ENCODE data around the gene ITPR1. TPM values are rescaled to one million over a fixed set of nuclear protein-coding genes. Genes with fewer than 3 reads are reported as not detected.

The ITPR1 gene
- total and polyA plus RNA-seq, 4 donors, result 3.7 to 39.4 (median 8.2) TPM

DNA sequence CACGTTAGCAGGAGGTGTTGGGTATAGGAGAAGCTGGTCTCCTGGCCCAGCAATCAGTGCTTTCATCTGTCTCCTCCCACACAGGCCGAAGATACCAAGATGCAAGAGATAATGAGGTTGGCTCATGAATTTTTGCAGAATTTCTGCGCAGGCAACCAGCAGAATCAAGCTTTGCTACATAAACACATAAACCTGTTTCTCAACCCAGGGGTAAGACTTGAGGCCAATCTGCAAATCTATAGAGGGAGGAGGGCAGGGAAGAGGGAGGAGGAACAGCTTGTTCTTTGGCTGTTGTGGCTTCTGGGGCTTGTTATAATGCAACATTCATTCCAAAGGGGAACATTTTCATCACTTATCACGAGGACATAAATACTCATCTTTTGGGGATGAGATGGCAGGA, 195.3 kb downstream of the ITPR1 start:
- H3K4me1 ChIP-seq (ENCODE audit: control insufficient read depth in 4 of 4, insufficient read depth in 4 of 4, low read length in 3 of 4), result no peaks in the 10 kb centered on the region
- H3K27ac ChIP-seq (ENCODE audit: low read depth in 1 of 2, low read length in 2 of 2), result no peak overlapping the region
- H3K9me3 ChIP-seq (ENCODE audit: control insufficient read depth in 4 of 4, low read length in 3 of 4), result peaks cover 0 to 5% (median 0%) of the 10 kb centered on the region in 4 donors
- no peak overlapping the region for H3K4me3 ChIP-seq (ENCODE audit: low read depth in 1 of 3, low read length in 3 of 3)
- no peak overlapping the region for H3K9ac ChIP-seq (ENCODE audit: low read depth in 1 of 2, low read length in 2 of 2)
- TF ChIP-seq, protein P1, sequence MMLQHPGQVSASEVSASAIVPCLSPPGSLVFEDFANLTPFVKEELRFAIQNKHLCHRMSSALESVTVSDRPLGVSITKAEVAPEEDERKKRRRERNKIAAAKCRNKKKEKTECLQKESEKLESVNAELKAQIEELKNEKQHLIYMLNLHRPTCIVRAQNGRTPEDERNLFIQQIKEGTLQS (IDR thresholded peaks at IDR 0.05), result no peak
- TF ChIP-seq GABPA (IDR thresholded peaks at IDR 0.05 in 1 of 2, conservative IDR thresholded peaks at IDR 0.05 in 1 of 2) (no peak), HNF4G (IDR thresholded peaks at IDR 0.05) (no peak), TAF1 (conservative IDR thresholded peaks at IDR 0.05) (no peak), SP1 (IDR thresholded peaks at IDR 0.05) (no peak), NR2F2 (IDR thresholded peaks at IDR 0.05) (no peak), HNF4A (conservative IDR thresholded peaks at IDR 0.05) (no peak), JUND (IDR thresholded peaks at IDR 0.05) (no peak), YY1 (IDR thresholded peaks at IDR 0.05) (no peak), FOXA1 (IDR thresholded peaks at IDR 0.05) (no peak), RXRA (IDR thresholded peaks at IDR 0.05) (no peak), EGR1 (IDR thresholded peaks at IDR 0.05; ENCODE audit: low read depth in 2 of 2) (no peak)
- TF ChIP-seq, protein P2, sequence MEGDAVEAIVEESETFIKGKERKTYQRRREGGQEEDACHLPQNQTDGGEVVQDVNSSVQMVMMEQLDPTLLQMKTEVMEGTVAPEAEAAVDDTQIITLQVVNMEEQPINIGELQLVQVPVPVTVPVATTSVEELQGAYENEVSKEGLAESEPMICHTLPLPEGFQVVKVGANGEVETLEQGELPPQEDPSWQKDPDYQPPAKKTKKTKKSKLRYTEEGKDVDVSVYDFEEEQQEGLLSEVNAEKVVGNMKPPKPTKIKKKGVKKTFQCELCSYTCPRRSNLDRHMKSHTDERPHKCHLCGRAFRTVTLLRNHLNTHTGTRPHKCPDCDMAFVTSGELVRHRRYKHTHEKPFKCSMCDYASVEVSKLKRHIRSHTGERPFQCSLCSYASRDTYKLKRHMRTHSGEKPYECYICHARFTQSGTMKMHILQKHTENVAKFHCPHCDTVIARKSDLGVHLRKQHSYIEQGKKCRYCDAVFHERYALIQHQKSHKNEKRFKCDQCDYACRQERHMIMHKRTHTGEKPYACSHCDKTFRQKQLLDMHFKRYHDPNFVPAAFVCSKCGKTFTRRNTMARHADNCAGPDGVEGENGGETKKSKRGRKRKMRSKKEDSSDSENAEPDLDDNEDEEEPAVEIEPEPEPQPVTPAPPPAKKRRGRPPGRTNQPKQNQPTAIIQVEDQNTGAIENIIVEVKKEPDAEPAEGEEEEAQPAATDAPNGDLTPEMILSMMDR (IDR thresholded peaks at IDR 0.05; ENCODE audit: low read depth, low read length, missing input control), result no peak
- TF ChIP-seq, protein P3, sequence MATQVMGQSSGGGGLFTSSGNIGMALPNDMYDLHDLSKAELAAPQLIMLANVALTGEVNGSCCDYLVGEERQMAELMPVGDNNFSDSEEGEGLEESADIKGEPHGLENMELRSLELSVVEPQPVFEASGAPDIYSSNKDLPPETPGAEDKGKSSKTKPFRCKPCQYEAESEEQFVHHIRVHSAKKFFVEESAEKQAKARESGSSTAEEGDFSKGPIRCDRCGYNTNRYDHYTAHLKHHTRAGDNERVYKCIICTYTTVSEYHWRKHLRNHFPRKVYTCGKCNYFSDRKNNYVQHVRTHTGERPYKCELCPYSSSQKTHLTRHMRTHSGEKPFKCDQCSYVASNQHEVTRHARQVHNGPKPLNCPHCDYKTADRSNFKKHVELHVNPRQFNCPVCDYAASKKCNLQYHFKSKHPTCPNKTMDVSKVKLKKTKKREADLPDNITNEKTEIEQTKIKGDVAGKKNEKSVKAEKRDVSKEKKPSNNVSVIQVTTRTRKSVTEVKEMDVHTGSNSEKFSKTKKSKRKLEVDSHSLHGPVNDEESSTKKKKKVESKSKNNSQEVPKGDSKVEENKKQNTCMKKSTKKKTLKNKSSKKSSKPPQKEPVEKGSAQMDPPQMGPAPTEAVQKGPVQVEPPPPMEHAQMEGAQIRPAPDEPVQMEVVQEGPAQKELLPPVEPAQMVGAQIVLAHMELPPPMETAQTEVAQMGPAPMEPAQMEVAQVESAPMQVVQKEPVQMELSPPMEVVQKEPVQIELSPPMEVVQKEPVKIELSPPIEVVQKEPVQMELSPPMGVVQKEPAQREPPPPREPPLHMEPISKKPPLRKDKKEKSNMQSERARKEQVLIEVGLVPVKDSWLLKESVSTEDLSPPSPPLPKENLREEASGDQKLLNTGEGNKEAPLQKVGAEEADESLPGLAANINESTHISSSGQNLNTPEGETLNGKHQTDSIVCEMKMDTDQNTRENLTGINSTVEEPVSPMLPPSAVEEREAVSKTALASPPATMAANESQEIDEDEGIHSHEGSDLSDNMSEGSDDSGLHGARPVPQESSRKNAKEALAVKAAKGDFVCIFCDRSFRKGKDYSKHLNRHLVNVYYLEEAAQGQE (IDR thresholded peaks at IDR 0.05), result no peak
- TF ChIP-seq, protein P4, sequence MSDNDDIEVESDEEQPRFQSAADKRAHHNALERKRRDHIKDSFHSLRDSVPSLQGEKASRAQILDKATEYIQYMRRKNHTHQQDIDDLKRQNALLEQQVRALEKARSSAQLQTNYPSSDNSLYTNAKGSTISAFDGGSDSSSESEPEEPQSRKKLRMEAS (IDR thresholded peaks at IDR 0.05), result no peak
- peaks cover 0 to 12% (median 2%) of the 10 kb centered on the region in 4 donors for H3K36me3 ChIP-seq (ENCODE audit: control insufficient read depth in 4 of 4, insufficient read depth in 3 of 4, low read depth in 1 of 4, low read length in 3 of 4)
- WGBS, result 94% methylated on average over 4 of the region's 4 CpGs
- no peaks in the 10 kb centered on the region for H3K27me3 ChIP-seq (ENCODE audit: control insufficient read depth in 4 of 4, insufficient read depth in 4 of 4, low read length in 3 of 4)
- no peak for DNase-seq (ENCODE audit: low spot score)

DNA sequence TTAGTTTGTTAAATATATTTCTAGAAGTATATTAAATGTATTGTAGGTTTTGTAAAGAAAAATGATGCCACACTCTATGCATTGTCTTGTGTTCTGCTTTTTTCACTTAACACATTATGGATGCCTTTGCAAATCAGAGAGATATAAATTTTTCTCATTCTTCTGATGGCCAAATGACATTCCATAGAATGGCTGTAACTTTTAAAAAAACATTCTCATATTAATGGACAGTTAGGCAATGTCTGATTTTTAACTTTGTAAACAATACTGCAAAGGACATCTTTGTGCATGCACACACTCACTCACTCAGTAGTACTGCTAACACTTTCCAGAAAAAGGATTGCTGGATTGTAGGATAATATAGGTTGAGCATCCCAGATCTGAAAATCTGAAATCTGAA, 195.9 kb downstream of the ITPR1 start:
- Histone ChIP-seq H3K9me3 (ENCODE audit: control insufficient read depth in 4 of 4, low read length in 3 of 4) (peaks cover 0 to 5% (median 0%) of the 10 kb centered on the region in 4 donors), H3K4me1 (ENCODE audit: control insufficient read depth in 4 of 4, insufficient read depth in 4 of 4, low read length in 3 of 4) (no peaks in the 10 kb centered on the region), H3K27me3 (ENCODE audit: control insufficient read depth in 4 of 4, insufficient read depth in 4 of 4, low read length in 3 of 4) (no peaks in the 10 kb centered on the region), H3K9ac (ENCODE audit: low read depth in 1 of 2, low read length in 2 of 2) (no peak overlapping the region), H3K36me3 (ENCODE audit: control insufficient read depth in 4 of 4, insufficient read depth in 3 of 4, low read depth in 1 of 4, low read length in 3 of 4) (peaks cover 0 to 7% (median 2%) of the 10 kb centered on the region in 4 donors), H3K27ac (ENCODE audit: low read depth in 1 of 2, low read length in 2 of 2) (no peak overlapping the region), H3K4me3 (ENCODE audit: low read depth in 1 of 3, low read length in 3 of 3) (no peak overlapping the region)
- no peak for DNase-seq (ENCODE audit: low spot score)
- TF ChIP-seq, protein P4 (IDR thresholded peaks at IDR 0.05), result no peak
- TF ChIP-seq FOXA1 (IDR thresholded peaks at IDR 0.05), result no peak
- TF ChIP-seq, protein P1 (IDR thresholded peaks at IDR 0.05), result no peak
- TF ChIP-seq HNF4A (conservative IDR thresholded peaks at IDR 0.05), result no peak
- no peak for TF ChIP-seq FOXA2 (IDR thresholded peaks at IDR 0.05)
- no peak for TF ChIP-seq YY1 (IDR thresholded peaks at IDR 0.05)
- no peak for TF ChIP-seq SP1 (IDR thresholded peaks at IDR 0.05)
- no peak for TF ChIP-seq EGR1 (IDR thresholded peaks at IDR 0.05; ENCODE audit: low read depth in 2 of 2)
- TF ChIP-seq, protein P2 (IDR thresholded peaks at IDR 0.05; ENCODE audit: low read depth, low read length, missing input control), result no peak
- TF ChIP-seq GABPA (IDR thresholded peaks at IDR 0.05 in 1 of 2, conservative IDR thresholded peaks at IDR 0.05 in 1 of 2), result no peak
- TF ChIP-seq, protein P3 (IDR thresholded peaks at IDR 0.05), result no peak
